CD14-positive monocyte (primary cell): ENCODE data around the gene ATXN1. TPM values are rescaled to one million over a fixed set of nuclear protein-coding genes. Genes with fewer than 3 reads are reported as not detected.
A peak's percentile ranks its signal among the peaks of the same experiment; 100 is the strongest.

Experiments
- DNase-seq, 3 donors: peaks; one replicate each; pipeline ENCODE4 v3.0.0-alpha.2; 2011 to 2022
- H2AFZ ChIP-seq: 2 replicates; pipeline ENCODE4 v1.6.0; 2012; ENCODE audit warnings: mild to moderate bottlenecking, low read depth, low read length, inconsistent platforms; ENCODE audit not compliant: insufficient read depth, poor library complexity, severe bottlenecking
- H3K27ac ChIP-seq, 2 donors: 1 replicate in 1 of 2; 2 replicates in 1 of 2; pipeline ENCODE4 v1.5.1; 2012 to 2013; ENCODE audit warnings: low read length in 2 of 2, control low read depth in 1 of 2, inconsistent platforms in 1 of 2, low read depth in 1 of 2, mild to moderate bottlenecking in 1 of 2
- H3K27me3 ChIP-seq, 2 donors: one replicate each; pipeline versions ENCODE4 v1.6.0 to v1.6.1; 2011 to 2013; ENCODE audit warnings: low read length in 2 of 2; ENCODE audit not compliant: control insufficient read depth in 2 of 2, insufficient read depth in 2 of 2
- H3K36me3 ChIP-seq, 2 donors: replicated peaks in 1 of 2; 1 replicate in 1 of 2; 2 replicates in 1 of 2; pipeline versions ENCODE4 v1.5.1 to v1.6.1; 2012 to 2013; ENCODE audit warnings: low read length in 2 of 2, control low read depth in 1 of 2, inconsistent platforms in 1 of 2, mild to moderate bottlenecking in 1 of 2; ENCODE audit not compliant: insufficient read depth in 2 of 2, control insufficient read depth in 1 of 2
- H3K4me1 ChIP-seq, 2 donors: 1 replicate in 1 of 2; 2 replicates in 1 of 2; pipeline versions ENCODE4 v1.5.1 to v1.6.1; 2012 to 2013; ENCODE audit warnings: low read length in 2 of 2, control low read depth in 1 of 2, inconsistent platforms in 1 of 2, mild to moderate bottlenecking in 1 of 2, moderate library complexity in 1 of 2; ENCODE audit not compliant: insufficient read depth in 2 of 2, control insufficient read depth in 1 of 2
- H3K4me2 ChIP-seq: replicated peaks from 2 replicates; pipeline ENCODE3; 2012; ENCODE audit warnings: low read length, moderate library complexity, mild to moderate bottlenecking; ENCODE audit not compliant: poor library complexity, severe bottlenecking; ENCODE audit errors: extremely low read depth
- H3K4me3 ChIP-seq, 3 experiments: fragments of 200-600 bp in 1 of 3; sonication (generic) in 1 of 3; replicated peaks in 1 of 3; 1 replicate in 2 of 3; 2 replicates in 1 of 3; pipeline ENCODE4 v1.5.1; 2011 to 2013; ENCODE audit warnings: low read length in 3 of 3, mild to moderate bottlenecking in 3 of 3, control low read depth in 2 of 3, low read depth in 2 of 3, inconsistent platforms in 1 of 3, moderate library complexity in 1 of 3
- H3K79me2 ChIP-seq: 2 replicates; pipeline ENCODE4 v1.6.0; 2012; ENCODE audit warnings: mild to moderate bottlenecking, control low read depth, inconsistent platforms, low read length, moderate library complexity; ENCODE audit not compliant: insufficient read depth
- H3K9ac ChIP-seq: 2 replicates; pipeline ENCODE4 v1.6.0; 2017; ENCODE audit warnings: low read length, mild to moderate bottlenecking; ENCODE audit not compliant: insufficient read depth, poor library complexity, severe bottlenecking
- H3K9me3 ChIP-seq, 2 donors: replicated peaks in 1 of 2; 1 replicate in 1 of 2; 2 replicates in 1 of 2; pipeline versions ENCODE4 v1.5.1 to v1.6.1; 2012 to 2013; ENCODE audit warnings: low read length in 2 of 2, control low read depth in 1 of 2; ENCODE audit not compliant: control insufficient read depth in 1 of 2, insufficient read depth in 1 of 2
- H4K20me1 ChIP-seq: 2 replicates; pipeline ENCODE4 v1.6.0; 2012; ENCODE audit warnings: mild to moderate bottlenecking, low read length, control low read depth, moderate library complexity; ENCODE audit not compliant: insufficient read depth
- H3K27ac Mint-ChIP-seq, 7 donors: one replicate each; pipeline ENCODE4 v1.8.0; 2020; ENCODE audit warnings: mild to moderate bottlenecking in 7 of 7, mixed read lengths in 7 of 7, moderate library complexity in 6 of 7, inconsistent platforms in 2 of 7
- H3K27me3 Mint-ChIP-seq, 3 donors: one replicate each; pipeline ENCODE4 v1.8.0; 2021 to 2022; ENCODE audit warnings: low read depth in 3 of 3, mild to moderate bottlenecking in 3 of 3, mixed read lengths in 3 of 3, moderate library complexity in 3 of 3, inconsistent platforms in 1 of 3
- H3K36me3 Mint-ChIP-seq, 2 donors: one replicate each; pipeline ENCODE4 v1.8.0; 2020; ENCODE audit warnings: mixed read lengths in 2 of 2, inconsistent platforms in 1 of 2, mild to moderate bottlenecking in 1 of 2
- H3K4me1 Mint-ChIP-seq: one replicate; pipeline ENCODE4 v1.8.0; 2020; ENCODE audit warnings: mild to moderate bottlenecking, mixed read lengths
- H3K4me3 Mint-ChIP-seq, 2 donors: one replicate each; pipeline ENCODE4 v1.8.0; 2020; ENCODE audit warnings: mild to moderate bottlenecking in 2 of 2, mixed read lengths in 2 of 2, moderate library complexity in 1 of 2
- H3K9me3 Mint-ChIP-seq, 7 donors: one replicate each; pipeline ENCODE4 v1.8.0; 2020 to 2022; ENCODE audit warnings: mixed read lengths in 7 of 7, mild to moderate bottlenecking in 6 of 7, moderate library complexity in 6 of 7, inconsistent platforms in 2 of 7
- WGBS: methylation state at CpG from one replicate; pipeline ENCODE4 v1.1.5; 2013; ENCODE audit warnings: missing lambda C conversion rate; ENCODE audit not compliant: insufficient coverage; 5-methylcytosine and 5-hydroxymethylcytosine counted together
- intact Hi-C, 2 donors: fragments of 100-400 bp; cut with micrococcal nuclease; formaldehyde crosslinking; loops; one replicate each; pipeline versions ENCODE4 v1.15.0 to v1.15.1; 2023
- polyA plus RNA-seq, 3 donors: library from polyadenylated mRNA; depleted of rRNA in 1 of 3; unstranded in 2 of 3; stranded (reverse) in 1 of 3; fragments of 300-500 nt in 2 of 3; fragments of >200 nt in 1 of 3; fragmentation: Illumina TruSeq in 2 of 3; gene quantifications; 1 replicate in 2 of 3; 2 replicates in 1 of 3; pipeline ENCODE4 v1.2.3, GENCODE V29; 2012 to 2021
- TF ChIP-seq, protein P1 (sequence below): fragments of 200-600 bp; IDR thresholded peaks from one replicate; pipeline ENCODE4 v1.8.0; 2022; ENCODE audit warnings: antibody characterized with exemption, mild to moderate bottlenecking

ATXN1 gene
- polyA plus RNA-seq, 3 donors = 8.8 to 19.1 (median 10.9) TPM

DNA sequence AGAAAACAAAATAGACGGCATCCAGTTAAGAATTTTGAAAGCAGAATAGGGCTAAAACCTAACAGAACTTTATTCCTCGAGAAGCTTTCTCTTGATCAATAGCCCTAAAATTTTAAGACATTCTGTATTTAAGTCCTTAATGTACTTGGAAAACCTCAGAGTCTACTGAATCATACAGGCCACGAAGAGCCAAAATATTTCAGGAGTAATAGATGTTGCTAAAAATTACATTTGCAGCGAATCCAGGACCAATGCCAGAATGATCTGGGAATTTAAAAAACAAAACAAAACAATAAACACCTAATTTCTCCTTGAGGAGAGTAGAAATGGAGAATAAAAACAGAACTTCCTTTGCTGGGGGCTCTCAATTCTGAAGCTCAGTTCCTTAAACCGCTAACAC is 23.3 kb downstream of the ATXN1 start:
- Histone ChIP-seq H3K9me3 (no peaks in the 10 kb centered on the region), H3K4me2 (no peak overlapping the region), H3K79me2 (peaks cover 71% of the 10 kb centered on the region), H2AFZ (no peak overlapping the region), H3K27ac (no peak overlapping the region), H3K4me3 (no peak overlapping the region), H4K20me1 (peaks cover 42% of the 10 kb centered on the region), H3K4me1 (peaks cover 32 to 50% of the 10 kb centered on the region in 2 donors), H3K36me3 (peaks cover 5 to 48% of the 10 kb centered on the region in 2 donors), H3K9ac (no peak overlapping the region), H3K27me3 (no peaks in the 10 kb centered on the region)
- H3K36me3 Mint-ChIP-seq = peaks cover 44 to 53% of the 10 kb centered on the region in 2 donors
- H3K4me1 Mint-ChIP-seq = peaks cover 40% of the 10 kb centered on the region
- DNase-seq = no peak
- no CpG with 5 or more reads among the region's 5 CpGs for WGBS
- H3K9me3 Mint-ChIP-seq = no peaks in the 10 kb centered on the region
- no peak overlapping the region for H3K4me3 Mint-ChIP-seq
- H3K27me3 Mint-ChIP-seq = no peaks in the 10 kb centered on the region
- intact Hi-C loops = no loop called here
- TF ChIP-seq, protein P1, sequence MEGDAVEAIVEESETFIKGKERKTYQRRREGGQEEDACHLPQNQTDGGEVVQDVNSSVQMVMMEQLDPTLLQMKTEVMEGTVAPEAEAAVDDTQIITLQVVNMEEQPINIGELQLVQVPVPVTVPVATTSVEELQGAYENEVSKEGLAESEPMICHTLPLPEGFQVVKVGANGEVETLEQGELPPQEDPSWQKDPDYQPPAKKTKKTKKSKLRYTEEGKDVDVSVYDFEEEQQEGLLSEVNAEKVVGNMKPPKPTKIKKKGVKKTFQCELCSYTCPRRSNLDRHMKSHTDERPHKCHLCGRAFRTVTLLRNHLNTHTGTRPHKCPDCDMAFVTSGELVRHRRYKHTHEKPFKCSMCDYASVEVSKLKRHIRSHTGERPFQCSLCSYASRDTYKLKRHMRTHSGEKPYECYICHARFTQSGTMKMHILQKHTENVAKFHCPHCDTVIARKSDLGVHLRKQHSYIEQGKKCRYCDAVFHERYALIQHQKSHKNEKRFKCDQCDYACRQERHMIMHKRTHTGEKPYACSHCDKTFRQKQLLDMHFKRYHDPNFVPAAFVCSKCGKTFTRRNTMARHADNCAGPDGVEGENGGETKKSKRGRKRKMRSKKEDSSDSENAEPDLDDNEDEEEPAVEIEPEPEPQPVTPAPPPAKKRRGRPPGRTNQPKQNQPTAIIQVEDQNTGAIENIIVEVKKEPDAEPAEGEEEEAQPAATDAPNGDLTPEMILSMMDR = no peak
- H3K27ac Mint-ChIP-seq = no peak overlapping the region

DNA sequence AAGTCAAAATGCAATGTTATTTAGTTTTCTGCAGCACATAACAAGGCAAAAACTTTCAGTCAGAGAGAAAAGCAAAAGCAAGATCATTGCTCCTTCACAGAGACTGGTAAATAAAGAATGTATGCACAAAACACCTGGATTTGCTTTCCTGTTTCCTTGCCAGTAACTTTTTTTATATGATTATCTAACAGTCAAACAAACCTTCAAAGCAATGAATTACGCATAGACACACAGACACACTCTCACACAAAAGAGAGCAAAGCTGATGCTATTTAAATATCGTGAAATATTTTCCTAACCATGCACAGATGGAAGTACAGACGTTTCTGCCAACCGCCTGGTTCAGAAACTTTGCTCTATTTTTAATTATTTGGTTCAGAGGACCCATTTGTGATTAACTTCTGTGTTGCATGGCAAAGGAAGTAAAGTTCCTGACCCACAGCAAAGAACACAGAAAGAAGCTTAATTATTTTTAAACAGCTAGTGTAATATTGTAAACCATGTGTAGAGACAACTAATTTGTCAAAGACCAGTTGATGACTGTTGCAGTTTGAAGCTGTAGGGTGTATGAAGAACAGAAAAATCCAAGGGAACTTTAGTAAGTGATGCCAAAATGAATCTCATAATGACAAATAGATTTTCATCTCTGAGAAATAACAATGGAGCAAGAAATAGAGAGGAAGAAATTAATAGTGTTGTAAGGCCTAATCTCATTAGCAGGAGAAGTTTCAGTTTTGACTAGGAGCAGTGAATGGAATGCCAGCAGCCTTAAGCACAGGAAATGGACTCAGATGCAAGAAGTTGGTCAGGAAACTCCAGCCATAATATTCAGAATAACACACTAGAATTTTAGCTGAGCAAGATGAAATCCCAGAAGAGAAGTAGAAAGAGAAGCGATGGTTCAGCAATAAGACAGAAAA is 24.1 kb downstream of the ATXN1 start:
- TF ChIP-seq, protein P1 = no peak
- peaks cover 34% of the 10 kb centered on the region for H4K20me1 ChIP-seq
- peaks cover 5 to 43% of the 10 kb centered on the region in 2 donors for H3K36me3 ChIP-seq
- H2AFZ ChIP-seq = no peak overlapping the region
- no peak overlapping the region for H3K27ac ChIP-seq
- H3K79me2 ChIP-seq = peaks cover 65% of the 10 kb centered on the region
- intact Hi-C loops = no loop called here
- H3K4me3 ChIP-seq = no peak overlapping the region
- no peak overlapping the region for H3K4me3 Mint-ChIP-seq
- no peaks in the 10 kb centered on the region for H3K27me3 Mint-ChIP-seq
- H3K27me3 ChIP-seq = no peaks in the 10 kb centered on the region
- no peak overlapping the region for H3K9ac ChIP-seq
- peak overlapping the region in 3 of 7 donors; percentile 13 to 66 (median 39) for H3K27ac Mint-ChIP-seq
- no CpG with 5 or more reads among the region's 5 CpGs for WGBS
- H3K36me3 Mint-ChIP-seq = peaks cover 41 to 47% of the 10 kb centered on the region in 2 donors
- peaks cover 29 to 47% of the 10 kb centered on the region in 2 donors for H3K4me1 ChIP-seq
- H3K9me3 Mint-ChIP-seq = no peaks in the 10 kb centered on the region
- H3K4me2 ChIP-seq = no peak overlapping the region
- H3K4me1 Mint-ChIP-seq = peaks cover 39% of the 10 kb centered on the region
- H3K9me3 ChIP-seq = no peaks in the 10 kb centered on the region
- no peak for DNase-seq
